ENCODE results near the gene SPINK4. TPM values are rescaled to one million over a fixed set of nuclear protein-coding genes. Genes with fewer than 3 reads are reported as not detected.
A peak's percentile ranks its signal among the peaks of the same experiment; 100 is the strongest.

Gene SPINK4
- total RNA-seq, 1 experiment from 2014 or later = not detected

DNA sequence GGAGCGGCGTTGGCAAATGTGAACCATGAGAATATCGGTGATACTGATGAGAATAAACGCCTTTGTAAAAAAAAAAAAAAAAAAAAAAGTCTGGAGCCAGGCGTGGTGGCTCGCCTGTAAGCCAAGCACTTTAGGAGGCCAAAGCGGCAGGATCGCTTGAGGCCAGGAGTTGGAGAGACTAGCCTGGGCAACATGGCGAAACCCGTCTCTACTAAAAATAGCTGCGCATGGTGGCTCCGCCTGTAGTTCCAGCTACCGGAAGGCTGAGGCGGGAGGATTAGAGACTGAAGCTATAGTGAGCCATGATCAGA is 49.9 kb downstream of the SPINK4 start:
- Histone ChIP-seq H3T11ph (ENCODE audit: low read length) (no peak overlapping the region), H3K18ac (ENCODE audit: insufficient read length, low read depth, low read length) (peak overlapping the region; percentile 98), H3K27ac (ENCODE audit: insufficient read length, low read depth, low read length) (peak overlapping the region; percentile 64), H4K8ac (replicated peaks; ENCODE audit: insufficient read length, low read depth, low read length) (peak overlapping the region; percentile 43), H4K5ac (ENCODE audit: insufficient read length, low read depth, low read length) (peak overlapping the region; percentile 96), H3K79me1 (ENCODE audit: insufficient read depth, low read depth, low read length, poor library complexity, severe bottlenecking) (peaks cover 7% of the 10 kb centered on the region), H2AK5ac (ENCODE audit: insufficient read length, low read length) (no peak overlapping the region), H3K23me2 (ENCODE audit: insufficient read length, low read depth, low read length, poor library complexity, severe bottlenecking) (no peaks in the 10 kb centered on the region), H3K4ac (ENCODE audit: low read depth, low read length) (no peak overlapping the region; the same call in 1 of the 2 replicates), H2AFZ (ENCODE audit: low read length) (no peak overlapping the region), H3K9ac (ENCODE audit: extremely low read depth, insufficient read length, low read length) (peak overlapping the region; percentile 99), H3K23ac (ENCODE audit: insufficient read length, low read depth, low read length) (no peak overlapping the region), H2BK20ac (ENCODE audit: low read depth, low read length, poor library complexity, severe bottlenecking) (no peak overlapping the region), H3K56ac (ENCODE audit: insufficient read length, low read depth, low read length) (peak overlapping the region; percentile 95), H2BK120ac (ENCODE audit: low read depth, low read length, poor library complexity, severe bottlenecking) (no peak overlapping the region), H2BK15ac (ENCODE audit: low read depth, low read length) (no peak overlapping the region), H3K14ac (ENCODE audit: insufficient read depth, low read length) (peak overlapping the region; percentile 92), H3K4me2 (ENCODE audit: insufficient read depth, insufficient read length, low read length) (peak overlapping the region; percentile 89), H3K27me3 (ENCODE audit: insufficient read depth, low read length) (no peaks in the 10 kb centered on the region), H3K4me1 (ENCODE audit: insufficient read depth, low read length) (0 out of 2 replicates have a peak, but pooled peaks cover 2% of the 10 kb centered on the region), H2BK5ac (ENCODE audit: insufficient read length, low read length) (peak overlapping the region; percentile 90), H4K20me1 (ENCODE audit: control insufficient read depth, insufficient read depth, insufficient read length) (no peaks in the 10 kb centered on the region), H3K79me2 (ENCODE audit: insufficient read depth, low read length) (peaks cover 15% of the 10 kb centered on the region; the same call in 1 of the 2 replicates), H2BK12ac (ENCODE audit: insufficient read length, low read depth, low read length) (no peak overlapping the region), H4K91ac (ENCODE audit: insufficient read length, low read depth, low read length) (no peak overlapping the region), H3K9me3 (ENCODE audit: control insufficient read depth, low read depth, low read length) (no peaks in the 10 kb centered on the region)
- H3K9me3 Mint-ChIP-seq = peaks cover 0 to 2% of the 10 kb centered on the region in 2 experiments; a peak in 2 of 5 replicates
- TF ChIP-seq, protein P1, sequence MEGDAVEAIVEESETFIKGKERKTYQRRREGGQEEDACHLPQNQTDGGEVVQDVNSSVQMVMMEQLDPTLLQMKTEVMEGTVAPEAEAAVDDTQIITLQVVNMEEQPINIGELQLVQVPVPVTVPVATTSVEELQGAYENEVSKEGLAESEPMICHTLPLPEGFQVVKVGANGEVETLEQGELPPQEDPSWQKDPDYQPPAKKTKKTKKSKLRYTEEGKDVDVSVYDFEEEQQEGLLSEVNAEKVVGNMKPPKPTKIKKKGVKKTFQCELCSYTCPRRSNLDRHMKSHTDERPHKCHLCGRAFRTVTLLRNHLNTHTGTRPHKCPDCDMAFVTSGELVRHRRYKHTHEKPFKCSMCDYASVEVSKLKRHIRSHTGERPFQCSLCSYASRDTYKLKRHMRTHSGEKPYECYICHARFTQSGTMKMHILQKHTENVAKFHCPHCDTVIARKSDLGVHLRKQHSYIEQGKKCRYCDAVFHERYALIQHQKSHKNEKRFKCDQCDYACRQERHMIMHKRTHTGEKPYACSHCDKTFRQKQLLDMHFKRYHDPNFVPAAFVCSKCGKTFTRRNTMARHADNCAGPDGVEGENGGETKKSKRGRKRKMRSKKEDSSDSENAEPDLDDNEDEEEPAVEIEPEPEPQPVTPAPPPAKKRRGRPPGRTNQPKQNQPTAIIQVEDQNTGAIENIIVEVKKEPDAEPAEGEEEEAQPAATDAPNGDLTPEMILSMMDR (conservative IDR thresholded peaks at IDR 0.05) = no peak
- H3K27me3 Mint-ChIP-seq (ENCODE audit: low read depth) = no peaks in the 10 kb centered on the region
- DNase-seq = no peak
- H3K36me3 Mint-ChIP-seq (ENCODE audit: insufficient read depth in 1 of 3, low read depth in 3 of 3) = peaks cover 4 to 22% (median 19%) of the 10 kb centered on the region in 3 experiments; a peak in 5 of 7 replicates
- peak overlapping the region; percentile 96 to 99 for H3K4me3 Mint-ChIP-seq
- H3K4me1 Mint-ChIP-seq = peaks cover 11 to 15% of the 10 kb centered on the region in 2 experiments
- WGBS (ENCODE audit: extremely low coverage, insufficient read length, low lambda C conversion rate) = no CpG with 5 or more reads among the region's 14 CpGs
- H3K27ac Mint-ChIP-seq = peak overlapping the region; percentile 98 to 100 (median 99)
